ENCODE measurements around the gene TNPO1.

- TF ChIP-seq CTCF (IDR thresholded peaks at IDR 0.05): no peak
- TF ChIP-seq ZFX (IDR thresholded peaks at IDR 0.05; ENCODE audit: borderline replicate concordance): no peak
These were observed 30.0 kb downstream of the TNPO1 start for GRCh38 chr5:72846483-72846882.

All from 22Rv1 (cell line).